HepG2 (cell line): Measurements from ENCODE around the gene RPS25. TPM values are rescaled to one million over a fixed set of nuclear protein-coding genes. Genes with fewer than 3 reads are reported as not detected.
A peak's percentile ranks its signal among the peaks of the same experiment; 100 is the strongest.

Experiments
- ADNP ChIP-seq: sonication (generic); formaldehyde crosslinking; IDR thresholded peaks from 2 replicates; pipeline ENCODE4 v1.4.0; 2020; ENCODE audit warnings: missing genetic modification reagents
- BRD4 ChIP-seq: sonication (generic); formaldehyde crosslinking; IDR thresholded peaks from 2 replicates; pipeline ENCODE4 v1.4.0; 2020; ENCODE audit warnings: missing genetic modification reagents
- CHCHD3 ChIP-seq: sonication (generic); formaldehyde crosslinking; IDR thresholded peaks from 2 replicates; pipeline ENCODE4 v1.8.0; 2022; ENCODE audit warnings: mild to moderate bottlenecking, missing genetic modification reagents, moderate library complexity
- CHD2 ChIP-seq: IDR thresholded peaks from 2 replicates; pipeline ENCODE4 v1.6.1; 2011; ENCODE audit warnings: low read depth, low read length, improper control_type of control experiment
- HDAC1 ChIP-seq: sonication (generic); formaldehyde crosslinking; IDR thresholded peaks from 2 replicates; pipeline ENCODE4 v1.5.1; 2020; ENCODE audit warnings: mild to moderate bottlenecking, missing genetic modification reagents
- JUN ChIP-seq: sonication (generic); formaldehyde crosslinking; IDR thresholded peaks from 2 replicates; pipeline ENCODE4 v1.4.0; 2020; ENCODE audit warnings: mild to moderate bottlenecking, missing genetic modification reagents
- MXI1 ChIP-seq: IDR thresholded peaks from 3 replicates; pipeline ENCODE4 v1.6.1; 2012; ENCODE audit warnings: low read depth, low read length, inconsistent platforms, borderline replicate concordance
- NBN ChIP-seq: fragments of 450-650 bp; conservative IDR thresholded peaks from 2 replicates; pipeline ENCODE4 v1.6.1; 2017
- NCOR1 ChIP-seq: fragments of 200-600 bp; sonication (generic); IDR thresholded peaks from 2 replicates; pipeline ENCODE4 v1.7.0; 2017; ENCODE audit warnings: antibody characterized with exemption, low read length, borderline replicate concordance
- NR2F1 ChIP-seq, 2 experiments: fragments of 450-650 bp in 1 of 2; formaldehyde crosslinking in 1 of 2; IDR thresholded peaks; 2 replicates each; pipeline versions ENCODE4 v1.5.0 to v1.6.1; 2016 to 2020; ENCODE audit warnings: mild to moderate bottlenecking in 1 of 2, missing compliant biosample characterization in 1 of 2, missing genetic modification reagents in 1 of 2, moderate library complexity in 1 of 2
- PHF21A ChIP-seq: sonication (generic); formaldehyde crosslinking; IDR thresholded peaks from 2 replicates; pipeline ENCODE4 v1.5.0; 2020; ENCODE audit warnings: mild to moderate bottlenecking, missing genetic modification reagents
- SNRNP70 ChIP-seq: fragments of 200-400 bp; formaldehyde crosslinking; IDR thresholded peaks from 2 replicates; pipeline ENCODE4 v1.6.1; 2017; ENCODE audit warnings: mild to moderate bottlenecking, low read depth, low read length, moderate library complexity
- ZBTB2 ChIP-seq: sonication (generic); formaldehyde crosslinking; IDR thresholded peaks from 2 replicates; pipeline ENCODE4 v1.8.0; 2022; ENCODE audit warnings: low read depth, missing genetic modification reagents
- ZNF142 ChIP-seq: sonication (generic); formaldehyde crosslinking; IDR thresholded peaks from 2 replicates; pipeline ENCODE4 v1.4.0; 2020; ENCODE audit warnings: missing genetic modification reagents
- ZNF143 ChIP-seq: sonication (generic); formaldehyde crosslinking; IDR thresholded peaks from 2 replicates; pipeline ENCODE4 v1.4.0; 2020; ENCODE audit warnings: missing genetic modification reagents
- ZNF615 ChIP-seq: sonication (generic); formaldehyde crosslinking; IDR thresholded peaks from 2 replicates; pipeline ENCODE4 v1.5.0; 2020; ENCODE audit warnings: mild to moderate bottlenecking, missing genetic modification reagents, borderline replicate concordance
- ZNF772 ChIP-seq: sonication (generic); formaldehyde crosslinking; IDR thresholded peaks from 2 replicates; pipeline ENCODE4 v1.5.0; 2020; ENCODE audit warnings: mild to moderate bottlenecking, missing genetic modification reagents
- polyA plus RNA-seq, 8 experiments: library from polyadenylated mRNA; depleted of rRNA in 3 of 8; stranded (reverse) in 7 of 8; unstranded in 1 of 8; fragments of >200 nt; fragmentation: Illumina TruSeq in 4 of 8; extraction: Trizol in 4 of 8; gene quantifications; 2 replicates each; pipeline versions ENCODE4 v1.2.1 to v1.2.3, GENCODE V29; 2011 to 2016; ENCODE audit warnings: low read depth in 4 of 8, missing spikeins in 1 of 8, mixed read lengths in 1 of 8; ENCODE audit not compliant: insufficient read depth in 1 of 8
- total RNA-seq, 5 experiments: library from RNA; depleted of rRNA; stranded (reverse); fragments of >200 nt; fragmentation: Illumina TruSeq; extraction: Trizol; gene quantifications; 2 replicates each; pipeline ENCODE4 v1.2.3, GENCODE V29; 2016; ENCODE audit warnings: low read depth in 1 of 5
- TF ChIP-seq, protein P1 (sequence below): sonication (generic); IDR thresholded peaks from 2 replicates; pipeline ENCODE4 v1.6.1; 2016; ENCODE audit warnings: low read depth, borderline replicate concordance
- TF ChIP-seq, protein P2 (sequence below): sonication (generic); formaldehyde crosslinking; IDR thresholded peaks from 2 replicates; pipeline ENCODE4 v1.4.0; 2020; ENCODE audit warnings: missing genetic modification reagents

The RPS25 gene
- total and polyA plus RNA-seq, 2 of the 13 experiments (the other 11 are each of a cell fraction or from before 2014, with no cell fraction given) = 839 to 1,415 TPM

- no peak for TF ChIP-seq JUN
- peak; percentile 94 for TF ChIP-seq ZNF772 (CRISPR knock-in tag)
- TF ChIP-seq MXI1 = peak; percentile 94; the same call in 2 of the 3 replicates
- TF ChIP-seq, protein P1, sequence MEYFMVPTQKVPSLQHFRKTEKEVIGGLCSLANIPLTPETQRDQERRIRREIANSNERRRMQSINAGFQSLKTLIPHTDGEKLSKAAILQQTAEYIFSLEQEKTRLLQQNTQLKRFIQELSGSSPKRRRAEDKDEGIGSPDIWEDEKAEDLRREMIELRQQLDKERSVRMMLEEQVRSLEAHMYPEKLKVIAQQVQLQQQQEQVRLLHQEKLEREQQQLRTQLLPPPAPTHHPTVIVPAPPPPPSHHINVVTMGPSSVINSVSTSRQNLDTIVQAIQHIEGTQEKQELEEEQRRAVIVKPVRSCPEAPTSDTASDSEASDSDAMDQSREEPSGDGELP = peak; percentile 56; the same call in 1 of the 2 replicates
- TF ChIP-seq CHD2 = no peak
- TF ChIP-seq SNRNP70 = no peak
- TF ChIP-seq, protein P2, sequence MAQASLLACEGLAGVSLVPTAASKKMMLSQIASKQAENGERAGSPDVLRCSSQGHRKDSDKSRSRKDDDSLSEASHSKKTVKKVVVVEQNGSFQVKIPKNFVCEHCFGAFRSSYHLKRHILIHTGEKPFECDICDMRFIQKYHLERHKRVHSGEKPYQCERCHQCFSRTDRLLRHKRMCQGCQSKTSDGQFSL = peak; percentile 69; the same call in 1 of the 2 replicates
- TF ChIP-seq ZNF142 = peak; percentile 55; the same call in 1 of the 2 replicates
- TF ChIP-seq BRD4 (CRISPR knock-in tag) = no peak
- no peak for TF ChIP-seq NBN
- 0 out of 2 replicates have a peak, but pooled peaks have one; percentile 11 for TF ChIP-seq PHF21A (CRISPR knock-in tag)
- no peak for TF ChIP-seq NCOR1
- no peak for TF ChIP-seq ADNP (CRISPR knock-in tag)
- no peak for TF ChIP-seq ZNF615 (CRISPR knock-in tag)
- no peak for TF ChIP-seq ZBTB2 (CRISPR knock-in tag)
- TF ChIP-seq CHCHD3 (CRISPR knock-in tag) = no peak
- TF ChIP-seq HDAC1 (CRISPR knock-in tag) = peak; percentile 31; the same call in 1 of the 2 replicates
- TF ChIP-seq ZNF143 (CRISPR knock-in tag) = no peak
- no peak for TF ChIP-seq NR2F1 (CRISPR knock-in tag; IDR thresholded peaks at IDR 0.05)
Measured at GRCh38 chr11:119030329-119031047, 12.3 kb upstream of the RPS25 start, which contains the start of gene SLC37A4 (continued).
